Stimulated activated CD8-positive, alpha-beta memory T cell treated with anti-CD3 and anti-CD28 coated beads, Interleukin-4, amount 100 ng/mL, for 4 hours (primary cell): ENCODE results near the gene BCL11B.

Experiments used
- DNase-seq, 2 donors: peaks; one replicate each; pipeline ENCODE4 v3.0.0-alpha.2; 2020; ENCODE audit warnings: low read depth in 2 of 2, low spot score in 1 of 2

Gene BCL11B

GRCh38 chr14:99287269-99287942 lies 15.4 kb upstream of the BCL11B start:
- no peak for DNase-seq

GRCh38 chr14:99286761-99287160 lies 14.8 kb upstream of the BCL11B start:
- no peak for DNase-seq

DNA sequence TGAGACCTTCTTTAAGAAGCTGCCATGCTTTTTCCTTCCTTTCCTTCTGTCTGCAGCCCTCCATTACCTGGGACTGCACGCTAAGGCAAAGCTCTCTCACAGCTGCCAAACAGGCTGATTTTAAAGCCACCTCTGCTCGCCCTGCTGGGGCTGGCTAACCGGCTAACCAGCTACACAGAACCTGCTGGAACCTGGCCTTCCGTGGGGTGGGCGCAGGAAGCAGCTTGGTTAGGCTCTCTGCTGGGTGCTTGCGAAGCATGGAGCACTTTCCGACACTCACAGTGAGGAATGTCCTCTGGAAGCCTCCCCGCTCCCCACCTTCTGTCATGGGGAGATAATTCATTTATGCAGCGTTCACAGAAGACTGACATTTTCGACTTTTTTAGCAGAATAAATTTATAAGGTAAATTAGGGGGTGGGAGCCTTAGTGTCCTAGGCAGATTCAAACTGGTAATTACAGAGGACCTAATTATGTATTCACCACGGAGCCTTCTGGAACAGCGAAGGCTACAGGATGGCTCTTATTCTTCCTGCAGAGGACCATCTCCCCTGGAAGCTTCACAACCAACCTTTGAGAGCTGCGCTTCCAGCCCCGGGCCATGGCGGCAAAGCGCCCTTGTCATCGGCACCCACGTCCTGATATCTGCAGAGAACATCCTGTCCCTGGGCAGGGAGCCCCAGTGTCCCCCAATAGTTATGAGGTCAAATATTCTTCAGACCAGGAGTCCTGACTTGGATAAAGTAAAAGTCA lies 12.4 kb upstream of the BCL11B start:
- no peak for DNase-seq

DNA sequence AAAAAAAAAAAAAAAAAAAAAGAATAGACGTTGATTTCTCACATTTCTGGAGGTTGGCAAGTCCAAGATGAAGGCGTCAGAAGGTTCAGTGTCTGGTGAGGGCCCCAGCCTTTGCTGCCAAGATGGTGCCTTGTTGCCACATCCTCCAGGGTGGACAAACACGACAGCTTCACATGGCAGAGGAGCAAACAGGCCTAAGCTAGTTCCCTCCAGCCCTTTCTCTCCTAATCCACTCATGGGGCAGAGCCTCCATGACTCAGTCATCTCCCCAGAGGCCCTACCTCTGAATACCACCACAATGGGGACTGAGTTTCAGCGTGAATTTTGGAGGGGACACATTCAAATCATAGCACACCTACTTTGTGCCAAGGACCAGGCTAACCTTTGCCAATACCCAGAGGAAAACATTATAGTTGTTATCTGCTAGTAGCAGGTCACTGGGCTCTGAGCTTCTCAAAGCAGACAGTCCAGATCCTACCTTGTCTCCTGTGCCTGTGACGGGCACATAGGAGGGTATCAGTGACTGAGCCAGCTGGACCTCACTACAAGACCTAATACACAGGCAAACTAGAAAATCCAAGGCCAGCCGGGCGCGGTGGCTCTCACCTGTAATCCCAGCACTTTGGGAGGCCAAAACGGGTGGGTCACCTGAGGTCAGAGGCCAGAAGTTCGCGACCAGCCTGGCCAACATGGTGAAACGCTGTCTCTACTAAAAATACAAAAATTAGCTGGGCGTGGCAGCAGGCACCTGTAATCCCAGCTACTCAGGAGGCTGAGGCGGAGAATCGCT lies 10.5 kb upstream of the BCL11B start:
- DNase-seq: no peak

DNA sequence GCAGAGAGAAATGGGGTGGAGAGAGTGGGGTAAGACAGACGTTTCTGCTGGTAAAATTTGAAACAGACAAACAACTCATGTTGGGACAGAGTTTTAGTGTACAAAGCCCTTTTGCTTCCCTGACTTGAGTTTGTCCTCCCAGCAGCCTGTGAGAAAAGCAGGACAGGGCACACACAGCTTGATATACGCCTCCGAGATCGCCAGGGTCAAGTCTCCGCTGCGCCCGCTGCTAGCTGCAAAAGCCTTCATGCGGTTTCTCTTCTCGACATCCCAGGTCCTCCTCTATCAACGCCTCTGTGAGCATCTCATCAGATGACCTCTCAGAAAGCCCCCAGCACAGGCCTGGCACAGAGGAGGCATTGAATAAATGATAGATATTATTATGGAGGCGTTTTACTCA lies 9.4 kb upstream of the BCL11B start:
- no peak for DNase-seq

- no peak for DNase-seq
Observed at GRCh38 chr14:99280852-99281251, 8.9 kb upstream of the BCL11B start.

- DNase-seq: no peak
Observed at GRCh38 chr14:99280066-99280731, 8.2 kb upstream of the BCL11B start.

GRCh38 chr14:99278836-99279235 lies 6.8 kb upstream of the BCL11B start:
- no peak for DNase-seq

GRCh38 chr14:99277530-99277929 lies 5.5 kb upstream of the BCL11B start:
- no peak for DNase-seq

- no peak for DNase-seq
Observed at GRCh38 chr14:99276482-99276881, 4.5 kb upstream of the BCL11B start.

GRCh38 chr14:99275222-99275584 lies 3.2 kb upstream of the BCL11B start:
- no peak for DNase-seq

GRCh38 chr14:99274346-99275221 lies 2.6 kb upstream of the BCL11B start:
- DNase-seq: no peak

DNA sequence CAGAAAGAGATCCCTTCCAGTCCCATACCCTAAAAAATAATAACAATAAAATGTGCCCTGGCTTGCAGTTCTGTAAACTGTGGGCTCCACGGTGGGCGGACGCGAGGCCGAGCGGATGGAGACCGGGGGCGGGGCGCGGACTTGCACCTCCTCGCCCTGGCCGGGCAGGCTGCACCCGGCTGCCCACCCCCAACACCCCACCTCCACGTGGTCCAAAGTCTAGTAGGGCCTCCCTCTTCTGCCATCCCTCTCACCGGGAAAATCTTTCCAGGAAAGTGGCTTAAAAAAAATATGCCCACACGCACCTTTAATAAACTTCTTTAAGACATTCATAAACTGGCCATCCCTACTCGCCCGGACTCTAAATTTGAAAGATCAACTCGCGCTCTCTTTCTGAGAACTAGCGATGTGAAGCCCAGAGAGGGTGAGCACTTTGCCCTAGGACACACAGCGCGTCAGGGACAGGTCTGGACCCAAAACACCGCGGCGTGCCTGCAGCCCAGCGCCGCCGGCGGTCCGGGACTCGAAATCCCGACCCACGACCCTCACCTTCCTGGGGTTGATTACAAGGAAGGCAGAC lies 1.9 kb upstream of the BCL11B start:
- no peak for DNase-seq

DNA sequence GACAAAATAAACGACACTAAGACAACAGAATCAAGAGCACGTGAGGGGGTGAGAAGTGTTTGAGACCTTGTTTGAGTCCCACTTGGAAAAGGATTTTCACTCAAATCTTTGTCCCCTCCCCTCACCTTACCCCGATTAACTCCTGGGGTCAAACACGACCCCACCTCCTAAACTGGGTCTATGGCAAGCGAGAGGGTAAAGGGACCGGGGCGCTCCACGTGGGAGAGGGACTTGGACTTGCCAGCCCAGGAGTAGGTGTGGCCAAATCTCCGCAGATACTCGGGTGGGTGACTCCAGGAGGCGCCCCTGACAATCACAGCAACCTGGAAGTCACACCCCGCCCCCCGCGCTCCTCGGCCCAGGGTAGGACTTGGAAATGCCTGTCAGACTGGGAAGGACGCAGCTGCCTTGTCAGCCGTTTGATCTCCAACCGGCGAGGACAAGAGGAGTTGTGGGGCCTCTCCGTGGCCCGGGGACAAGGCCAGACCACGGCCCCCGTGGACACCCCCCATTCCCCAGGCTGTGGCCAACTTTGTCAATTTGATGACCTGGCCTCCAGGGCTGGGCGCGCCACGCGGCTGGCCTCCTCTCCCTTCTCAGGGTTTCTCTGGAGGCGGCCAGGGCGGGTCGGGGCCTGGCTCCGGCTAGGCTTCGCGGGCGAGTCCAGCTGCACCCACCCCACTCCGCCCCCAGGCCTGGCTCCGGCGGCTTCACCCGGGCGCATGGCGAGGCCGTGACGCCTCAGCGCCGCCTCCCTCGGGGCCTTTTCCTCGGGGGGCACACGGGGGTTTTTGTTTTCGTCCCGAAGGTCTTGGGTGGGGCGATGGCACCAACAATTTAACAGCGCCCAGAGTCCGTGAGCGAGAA lies 1.1 kb upstream of the BCL11B start:
- DNase-seq: no peak

DNA sequence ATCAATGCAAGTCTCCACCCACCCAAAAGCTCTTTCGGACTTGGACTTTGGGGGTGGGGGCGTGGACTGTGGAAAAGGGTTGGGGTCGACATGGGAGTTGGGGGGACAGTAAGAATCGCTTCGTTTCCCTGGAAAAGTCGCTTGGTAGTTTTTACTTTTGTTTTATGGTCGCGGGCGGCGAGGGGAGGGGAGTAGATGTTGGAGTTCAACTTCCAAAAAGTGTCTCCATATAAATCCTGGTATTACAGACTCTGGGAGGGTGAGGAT lies 568 bp upstream of the BCL11B start:
- no peak for DNase-seq

GRCh38 chr14:99271221-99271941 lies 616 bp downstream of the BCL11B start:
- DNase-seq: no peak

- no peak for DNase-seq
Observed at GRCh38 chr14:99270458-99271220, 1.4 kb downstream of the BCL11B start.
